MM.1S (cell line): ENCODE data around the gene GLCE.

Source experiments
- EZH2 ChIP-seq: fragments of 300-600 bp; sonication (generic); optimal IDR thresholded peaks from 2 replicates; pipeline ENCODE3; 2017; ENCODE audit warnings: low read depth, mild to moderate bottlenecking, antibody characterized with exemption, low read length, mixed read lengths
- TF ChIP-seq, protein P1 (sequence below): fragments of 300-600 bp; sonication (generic); IDR thresholded peaks from 2 replicates; pipeline ENCODE4 v1.5.1; 2016; ENCODE audit warnings: antibody characterized with exemption, low read length, mixed read lengths

DNA sequence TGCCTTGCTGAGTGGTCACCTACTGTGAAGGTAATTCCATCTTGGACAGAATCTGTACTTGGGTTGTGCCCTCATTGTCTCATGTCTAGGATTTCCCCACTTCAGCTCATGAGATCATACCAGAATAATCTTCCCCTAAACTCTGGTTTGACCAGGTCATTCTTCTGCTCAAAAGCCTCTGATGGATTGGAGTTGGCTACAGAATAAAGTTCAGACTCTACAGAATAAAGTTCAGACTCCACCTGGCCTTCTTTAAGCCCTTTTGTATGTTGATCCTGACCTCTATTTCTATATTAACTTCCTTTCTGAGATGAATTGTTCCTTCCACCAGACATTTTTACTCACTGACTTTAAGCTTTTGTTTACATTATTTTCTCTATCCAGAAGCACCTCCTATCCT, 6.4 kb upstream of the GLCE start:
- no peak for TF ChIP-seq EZH2
- TF ChIP-seq, protein P1, sequence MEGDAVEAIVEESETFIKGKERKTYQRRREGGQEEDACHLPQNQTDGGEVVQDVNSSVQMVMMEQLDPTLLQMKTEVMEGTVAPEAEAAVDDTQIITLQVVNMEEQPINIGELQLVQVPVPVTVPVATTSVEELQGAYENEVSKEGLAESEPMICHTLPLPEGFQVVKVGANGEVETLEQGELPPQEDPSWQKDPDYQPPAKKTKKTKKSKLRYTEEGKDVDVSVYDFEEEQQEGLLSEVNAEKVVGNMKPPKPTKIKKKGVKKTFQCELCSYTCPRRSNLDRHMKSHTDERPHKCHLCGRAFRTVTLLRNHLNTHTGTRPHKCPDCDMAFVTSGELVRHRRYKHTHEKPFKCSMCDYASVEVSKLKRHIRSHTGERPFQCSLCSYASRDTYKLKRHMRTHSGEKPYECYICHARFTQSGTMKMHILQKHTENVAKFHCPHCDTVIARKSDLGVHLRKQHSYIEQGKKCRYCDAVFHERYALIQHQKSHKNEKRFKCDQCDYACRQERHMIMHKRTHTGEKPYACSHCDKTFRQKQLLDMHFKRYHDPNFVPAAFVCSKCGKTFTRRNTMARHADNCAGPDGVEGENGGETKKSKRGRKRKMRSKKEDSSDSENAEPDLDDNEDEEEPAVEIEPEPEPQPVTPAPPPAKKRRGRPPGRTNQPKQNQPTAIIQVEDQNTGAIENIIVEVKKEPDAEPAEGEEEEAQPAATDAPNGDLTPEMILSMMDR = no peak
